Fibroblast of mammary gland (primary cell): ENCODE data around the gene SIRPA.

Experiments
- DNase-seq: peaks from one replicate; pipeline ENCODE4 v3.0.0-alpha.2; 2010; ENCODE audit warnings: low read depth
- H3K4me3 ChIP-seq: 2 replicates; pipeline ENCODE4 v1.5.1; 2011; ENCODE audit warnings: low read depth, mild to moderate bottlenecking, low read length, moderate library complexity; ENCODE audit not compliant: control insufficient read depth
- TF ChIP-seq, protein P1 (sequence below): conservative IDR thresholded peaks from 2 replicates; pipeline ENCODE4 v1.5.1; 2011; ENCODE audit warnings: low read depth, low read length, inconsistent platforms; ENCODE audit not compliant: control insufficient read depth, insufficient read depth

The SIRPA gene

GRCh38 chr20:1953621-1954020 is 58.4 kb downstream of the SIRPA start:
- TF ChIP-seq, protein P1, sequence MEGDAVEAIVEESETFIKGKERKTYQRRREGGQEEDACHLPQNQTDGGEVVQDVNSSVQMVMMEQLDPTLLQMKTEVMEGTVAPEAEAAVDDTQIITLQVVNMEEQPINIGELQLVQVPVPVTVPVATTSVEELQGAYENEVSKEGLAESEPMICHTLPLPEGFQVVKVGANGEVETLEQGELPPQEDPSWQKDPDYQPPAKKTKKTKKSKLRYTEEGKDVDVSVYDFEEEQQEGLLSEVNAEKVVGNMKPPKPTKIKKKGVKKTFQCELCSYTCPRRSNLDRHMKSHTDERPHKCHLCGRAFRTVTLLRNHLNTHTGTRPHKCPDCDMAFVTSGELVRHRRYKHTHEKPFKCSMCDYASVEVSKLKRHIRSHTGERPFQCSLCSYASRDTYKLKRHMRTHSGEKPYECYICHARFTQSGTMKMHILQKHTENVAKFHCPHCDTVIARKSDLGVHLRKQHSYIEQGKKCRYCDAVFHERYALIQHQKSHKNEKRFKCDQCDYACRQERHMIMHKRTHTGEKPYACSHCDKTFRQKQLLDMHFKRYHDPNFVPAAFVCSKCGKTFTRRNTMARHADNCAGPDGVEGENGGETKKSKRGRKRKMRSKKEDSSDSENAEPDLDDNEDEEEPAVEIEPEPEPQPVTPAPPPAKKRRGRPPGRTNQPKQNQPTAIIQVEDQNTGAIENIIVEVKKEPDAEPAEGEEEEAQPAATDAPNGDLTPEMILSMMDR = no peak
- no peak for DNase-seq

GRCh38 chr20:1955217-1955616 is 60.0 kb downstream of the SIRPA start:
- TF ChIP-seq, protein P1 = no peak
- no peak overlapping the region for H3K4me3 ChIP-seq
- no peak for DNase-seq

More at GRCh38 chr20:1953621-1954020, 58.4 kb downstream of the SIRPA start:
- no peak overlapping the region for H3K4me3 ChIP-seq

GRCh38 chr20:1958426-1958825 is 63.2 kb downstream of the SIRPA start:
- TF ChIP-seq, protein P1 = no peak
- H3K4me3 ChIP-seq = no peak overlapping the region

DNA sequence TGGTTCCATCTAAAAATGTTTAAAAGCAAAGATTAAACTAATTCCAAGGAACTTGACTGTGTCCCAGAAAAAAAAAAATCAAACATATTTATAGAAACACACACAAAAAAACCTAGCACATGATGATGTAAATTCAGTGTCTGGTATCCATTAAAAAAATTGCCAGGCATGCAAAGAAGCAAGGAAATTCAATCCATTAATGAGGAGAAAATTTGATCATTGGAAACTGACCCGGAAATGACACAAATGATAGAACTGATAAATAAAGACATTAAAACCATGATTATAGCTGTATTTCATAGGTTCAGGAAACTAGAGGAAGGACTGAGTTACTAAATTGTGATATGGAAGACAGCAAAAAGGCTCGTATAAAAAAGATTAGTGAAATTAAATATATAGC is 63.9 kb downstream of the SIRPA start:
- TF ChIP-seq, protein P1 = no peak
- H3K4me3 ChIP-seq = no peak overlapping the region
- DNase-seq = no peak

More at GRCh38 chr20:1958426-1958825, 63.2 kb downstream of the SIRPA start:
- no peak for DNase-seq

- TF ChIP-seq, protein P1 = no peak
Measured at GRCh38 chr20:1961374-1961773, 66.2 kb downstream of the SIRPA start.

GRCh38 chr20:1964061-1964460 is 68.9 kb downstream of the SIRPA start:
- TF ChIP-seq, protein P1 = no peak
- no peak overlapping the region for H3K4me3 ChIP-seq
- DNase-seq = no peak

More at GRCh38 chr20:1961374-1961773, 66.2 kb downstream of the SIRPA start:
- no peak overlapping the region for H3K4me3 ChIP-seq
- no peak for DNase-seq
